GM19043 (cell line): ENCODE measurements around the gene PABPN1L.

Source experiments
- ATAC-seq: cut with Tn5 transposase; IDR thresholded peaks from one replicate; pipeline ENCODE4 v1.9.1; 2021; ENCODE audit warnings: low read depth; ENCODE audit not compliant: unreplicated experiment

Gene PABPN1L

GRCh38 chr16:88871730-88872416, 5.4 kb upstream of the PABPN1L start:
- no peak for ATAC-seq

- ATAC-seq, result no peak
Observed at GRCh38 chr16:88871349-88871702, 4.9 kb upstream of the PABPN1L start.

GRCh38 chr16:88870608-88871348, 4.3 kb upstream of the PABPN1L start:
- ATAC-seq, result no peak

DNA sequence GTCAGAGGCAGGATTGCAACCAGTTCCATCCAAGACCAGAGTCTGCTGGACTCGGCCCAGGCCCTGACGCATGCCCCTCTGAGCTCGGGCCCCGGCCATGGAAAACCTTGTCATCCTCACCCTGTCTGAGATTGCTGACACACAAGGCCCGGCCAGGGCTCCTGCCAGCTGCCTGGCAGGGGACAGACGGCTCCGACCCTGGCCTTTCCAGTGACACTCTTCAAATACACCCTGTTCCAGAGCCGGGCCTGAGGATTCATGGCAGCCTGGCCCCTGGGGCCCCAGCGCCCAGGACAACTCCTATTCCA, 3.2 kb upstream of the PABPN1L start:
- no peak for ATAC-seq

DNA sequence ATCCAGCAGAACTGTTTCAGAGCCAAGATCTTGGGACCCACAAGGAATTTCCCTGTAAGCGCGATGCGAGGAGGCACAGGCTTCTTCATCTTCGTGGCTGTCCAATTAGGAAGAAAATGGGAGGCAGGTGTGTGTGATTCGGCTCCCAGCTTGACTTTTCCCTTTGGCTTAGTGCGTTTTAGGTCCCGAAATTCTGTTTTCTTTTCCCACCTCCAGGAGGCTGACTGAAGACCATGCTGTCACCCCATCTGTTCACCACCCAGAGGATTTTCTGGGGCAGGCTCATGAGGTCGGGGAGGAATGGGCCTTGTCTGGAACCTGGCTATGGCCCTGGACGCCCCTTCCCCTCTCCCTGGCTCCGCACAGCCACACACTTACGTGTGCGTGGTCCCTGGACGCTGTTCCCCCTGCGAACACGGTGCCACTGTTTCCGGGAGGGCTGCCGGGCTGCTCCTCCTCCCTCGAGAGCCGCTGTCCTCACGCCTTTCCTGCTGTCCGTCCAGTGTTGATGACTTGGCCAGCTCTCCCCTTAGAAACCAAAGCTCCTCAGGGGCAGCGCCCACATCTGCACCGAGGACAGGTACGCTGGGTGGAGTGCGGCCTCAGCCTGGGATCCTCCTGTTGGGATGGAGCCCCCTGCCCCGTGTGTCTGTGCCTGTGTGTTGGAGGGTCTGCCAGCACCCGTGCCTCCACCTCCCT, 2.7 kb upstream of the PABPN1L start:
- ATAC-seq, result no peak

DNA sequence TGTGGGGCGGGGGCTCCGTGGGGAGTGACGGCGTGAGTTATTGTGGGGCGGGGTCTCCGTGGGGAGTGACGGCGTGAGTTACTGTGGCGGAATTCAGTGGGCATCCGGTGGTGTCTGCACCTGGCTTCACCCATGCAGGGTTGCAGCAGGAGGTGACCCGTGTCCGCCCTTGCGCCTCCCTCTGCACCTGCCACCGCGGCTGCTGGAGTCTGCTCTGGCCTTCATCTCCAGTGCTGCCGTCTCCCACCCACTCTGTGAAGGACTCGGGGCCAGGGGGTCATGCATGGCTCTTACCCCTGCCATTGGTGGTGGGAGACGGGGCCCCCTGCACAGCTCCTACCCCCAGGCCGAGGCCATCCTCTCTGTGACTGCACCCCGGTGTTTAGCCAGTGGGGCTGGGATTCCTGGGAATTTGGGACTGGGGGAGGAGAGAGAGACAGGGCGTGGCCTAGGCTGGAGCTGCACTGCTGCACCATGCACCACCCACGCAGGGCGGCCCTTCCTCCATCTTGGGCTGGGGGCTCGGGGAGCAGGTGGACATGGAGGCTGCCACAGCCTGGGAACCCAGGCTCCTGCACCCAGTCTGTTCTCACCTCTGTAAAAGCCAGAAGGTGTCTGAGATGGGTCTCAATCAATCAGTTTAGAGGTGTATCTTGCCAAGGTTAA, 1.3 kb upstream of the PABPN1L start:
- no peak for ATAC-seq

GRCh38 chr16:88865742-88866141, 718 bp downstream of the PABPN1L start:
- no peak for ATAC-seq

GRCh38 chr16:88865310-88865709, 1.1 kb downstream of the PABPN1L start:
- no peak for ATAC-seq

DNA sequence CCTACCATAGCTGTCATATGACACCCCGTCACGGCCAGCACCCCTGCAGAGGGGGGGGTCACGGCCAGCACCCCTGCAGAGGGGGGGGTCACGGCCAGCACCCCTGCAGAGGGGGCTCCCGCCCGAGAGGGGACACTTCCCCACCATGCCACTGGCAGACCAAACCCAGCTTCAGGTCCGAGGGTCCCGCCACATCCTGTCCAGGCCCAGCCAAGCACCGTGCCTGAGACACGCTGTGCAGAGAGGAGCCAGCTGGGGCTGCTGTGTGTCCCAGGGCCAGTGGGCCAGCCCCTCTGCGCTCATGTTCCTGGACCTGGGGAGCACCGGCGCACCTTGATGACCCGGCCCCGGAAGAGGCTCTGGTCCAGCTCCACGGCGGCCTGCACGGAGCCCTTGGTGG, 1.9 kb downstream of the PABPN1L start:
- no peak for ATAC-seq

GRCh38 chr16:88864099-88864498, 2.4 kb downstream of the PABPN1L start:
- ATAC-seq, result no peak

DNA sequence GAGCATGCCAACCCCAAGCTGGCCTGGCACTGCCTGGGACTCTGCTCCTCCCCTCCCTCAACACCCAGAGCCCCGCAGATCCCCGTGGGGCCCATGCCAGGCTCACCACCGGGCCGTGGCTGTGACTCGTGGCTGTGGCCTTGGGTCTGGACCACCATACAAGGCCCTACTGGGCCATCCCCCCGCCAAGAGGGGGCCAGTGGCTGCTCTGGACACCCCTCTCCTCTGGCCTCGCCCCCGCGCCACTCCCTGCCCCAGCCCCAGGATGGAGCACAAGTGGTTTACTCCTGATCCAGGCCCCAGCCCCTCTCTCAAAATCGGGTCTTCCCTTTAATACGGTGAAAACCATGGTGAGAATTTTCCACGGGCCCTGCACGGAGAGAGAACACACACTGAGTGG, 3.0 kb downstream of the PABPN1L start:
- no peak for ATAC-seq

- no peak for ATAC-seq
Observed at GRCh38 chr16:88862968-88863367, 3.5 kb downstream of the PABPN1L start.

- no peak for ATAC-seq
Observed at GRCh38 chr16:88861359-88861758, 5.1 kb downstream of the PABPN1L start.

DNA sequence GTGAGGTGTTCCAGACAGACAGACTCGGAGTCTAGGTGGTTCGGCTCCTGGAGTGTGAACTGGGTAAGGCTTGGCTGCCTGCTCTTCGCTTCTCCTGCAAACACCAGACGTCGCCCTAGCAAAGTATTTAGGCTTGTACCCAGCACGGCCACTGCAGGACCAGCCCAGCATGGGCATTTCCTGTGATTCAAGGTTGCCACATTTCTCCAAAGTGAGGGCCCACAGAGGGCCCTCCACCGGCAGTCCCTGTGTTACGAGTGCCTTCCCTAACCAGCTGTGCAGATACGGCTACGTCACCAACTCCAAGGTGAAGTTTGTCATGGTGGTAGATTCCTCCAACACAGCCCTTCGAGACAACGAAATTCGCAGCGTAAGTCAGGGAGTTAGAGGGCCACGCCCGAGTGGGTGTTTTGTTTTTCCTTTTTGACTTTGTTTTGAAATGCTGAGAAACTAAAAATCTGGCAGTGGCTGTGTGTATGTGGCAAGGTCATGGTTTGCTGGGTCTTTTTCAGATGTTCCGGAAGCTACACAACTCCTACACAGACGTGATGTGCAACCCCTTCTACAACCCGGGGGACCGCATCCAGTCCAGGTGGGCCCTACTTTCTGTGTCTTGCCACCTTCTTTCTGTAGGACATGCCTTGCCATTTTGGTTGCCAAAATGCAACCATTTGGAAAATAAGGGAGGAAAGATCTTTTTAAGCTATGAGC, 6.9 kb downstream of the PABPN1L start:
- ATAC-seq, result no peak

- peak; percentile 46 for ATAC-seq
Observed at GRCh38 chr16:88857728-88858339, 8.6 kb downstream of the PABPN1L start.

- ATAC-seq, result peak; percentile 72
Observed at GRCh38 chr16:88856828-88857727, 9.4 kb downstream of the PABPN1L start, which contains the start of the genes GALNS and TRAPPC2L. Gene GALNS, minus strand, starts transcription at chr16:88856947. Its CDS starts 70 bp downstream, at chr16:88856877. Gene TRAPPC2L, plus strand, starts transcription at chr16:88857127. Its CDS starts 24 bp downstream, at chr16:88857151.

DNA sequence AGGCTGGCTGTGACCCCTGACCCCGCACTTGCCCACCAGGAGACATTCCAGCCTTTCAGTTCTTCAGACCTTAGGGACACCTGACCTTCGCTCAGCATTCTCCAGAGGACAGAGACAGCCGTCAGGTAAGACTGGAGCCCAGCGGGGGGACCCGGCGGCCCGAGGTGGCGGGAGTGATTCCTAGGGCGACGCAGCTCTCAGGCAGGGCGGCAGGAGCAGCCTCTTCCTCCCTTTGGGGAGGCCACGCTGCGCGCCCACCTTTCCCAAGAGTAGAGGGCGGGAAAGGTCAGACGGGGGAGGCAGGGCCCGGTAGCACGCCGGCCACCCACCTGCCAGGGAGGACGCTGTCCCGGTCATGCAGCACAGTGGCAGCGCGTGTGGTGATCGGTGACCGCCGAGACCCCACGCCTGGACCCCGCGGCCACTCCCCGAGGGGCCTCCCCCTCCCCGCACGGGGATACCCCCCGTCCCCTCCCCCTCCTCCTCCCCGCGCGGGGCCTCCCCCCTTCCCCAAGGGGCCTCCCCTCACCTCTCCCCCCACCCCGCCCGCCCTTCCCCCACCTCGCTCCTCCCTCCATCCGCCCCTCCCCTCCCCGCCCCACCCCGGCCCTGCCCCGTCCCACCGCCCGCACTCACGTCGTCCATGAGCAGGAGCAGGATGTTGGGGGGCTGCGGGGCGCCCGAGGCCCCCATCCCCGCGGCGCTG, 10.2 kb downstream of the PABPN1L start:
- ATAC-seq, result peak; percentile 18

- ATAC-seq, result no peak
Observed at GRCh38 chr16:88855736-88856121, 10.7 kb downstream of the PABPN1L start.
